Activated CD8-positive, alpha-beta T cell treated with anti-CD3 and anti-CD28 coated beads, Interleukin-2, amount 10 ng/mL, durations not matched to agents 7 days and 5 days (primary cell): Measurements from ENCODE around the gene BCAR3. TPM values are rescaled to one million over a fixed set of nuclear protein-coding genes. Genes with fewer than 3 reads are reported as not detected.
A peak's percentile ranks its signal among the peaks of the same experiment; 100 is the strongest.
"Not testable (repeated sequence)": the region's sequence is repeated elsewhere in the genome, so short reads cannot be mapped to it uniquely, and the experiment has no call there.

Source experiments
- ATAC-seq: fragments of 150-1000 bp; cut with Tn5 transposase; one replicate; pipeline ENCODE4 v1.10.0; 2021; ENCODE audit warnings: moderate library complexity
- CTCF ChIA-PET: fragments of 350-600 bp; sonication (Branson Sonifier 250); formaldehyde crosslinking; loops from one replicate; lab custom pipeline; 2021; ENCODE audit warnings: antibody characterized with exemption; lab: Charles Lee
- POLR2A ChIA-PET: fragments of 350-600 bp; sonication (Branson Sonifier 250); formaldehyde crosslinking; loops from one replicate; lab custom pipeline; 2021; ENCODE audit warnings: antibody characterized with exemption; lab: Charles Lee
- DNase-seq: peaks from one replicate; pipeline ENCODE4 v3.0.0-alpha.2; 2020
- H3K27ac Mint-ChIP-seq: one replicate; pipeline ENCODE4 v1.8.0; 2021; ENCODE audit warnings: mild to moderate bottlenecking, mixed read lengths
- H3K27me3 Mint-ChIP-seq: one replicate; pipeline ENCODE4 v1.8.0; 2021; ENCODE audit warnings: low read depth, mixed read lengths
- H3K36me3 Mint-ChIP-seq: one replicate; pipeline ENCODE4 v1.8.0; 2021; ENCODE audit warnings: low read depth, mixed read lengths
- H3K4me1 Mint-ChIP-seq: one replicate; pipeline ENCODE4 v1.8.0; 2021; ENCODE audit warnings: low read depth, mixed read lengths
- H3K4me3 Mint-ChIP-seq: one replicate; pipeline ENCODE4 v1.8.0; 2021; ENCODE audit warnings: mild to moderate bottlenecking, mixed read lengths
- H3K9me3 Mint-ChIP-seq: one replicate; pipeline ENCODE4 v1.8.0; 2022; ENCODE audit warnings: mixed read lengths; ENCODE audit not compliant: insufficient read depth
- total RNA-seq, 2 experiments: library from RNA; stranded (reverse); gene quantifications; one replicate each; pipeline ENCODE4 v1.2.3, GENCODE V29; 2021

BCAR3 gene
- total RNA-seq, 2 experiments from 2014 or later: 0.44 to 0.79 TPM

GRCh38 chr1:93681989-93682412 lies 364 bp upstream of the BCAR3 start:
- Mint-ChIP-seq H3K36me3 (no peaks in the 10 kb centered on the region), H3K9me3 (no peaks in the 10 kb centered on the region), H3K27ac (no peak overlapping the region), H3K4me1 (peaks cover 7% of the 10 kb centered on the region), H3K4me3 (peak overlapping the region; percentile 58), H3K27me3 (peaks cover 57% of the 10 kb centered on the region)
- POLR2A ChIA-PET: no interaction called here
- no peak for DNase-seq
- CTCF ChIA-PET: interaction anchor here (1.0 to 1.9 kb wide), 8 partner anchors 9 to 163 kb away, joined by 3 to 7 read pairs (median 4); no protein-coding TSS in a partner anchor
- ATAC-seq: no peak

- ATAC-seq (peak; percentile 75), DNase-seq (peak; percentile 50)
- Mint-ChIP-seq H3K4me1 (peaks cover 7% of the 10 kb centered on the region), H3K9me3 (no peaks in the 10 kb centered on the region), H3K27me3 (peaks cover 60% of the 10 kb centered on the region), H3K36me3 (no peaks in the 10 kb centered on the region), H3K27ac (no peak overlapping the region), H3K4me3 (peak overlapping the region; percentile 72)
- ChIA-PET POLR2A (no interaction called here), CTCF (no interaction called here)
These were observed 1.1 kb downstream of the BCAR3 start for GRCh38 chr1:93680420-93681100.

- Mint-ChIP-seq H3K27me3 (peaks cover 56% of the 10 kb centered on the region), H3K36me3 (no peaks in the 10 kb centered on the region), H3K4me3 (no peak overlapping the region), H3K4me1 (peaks cover 7% of the 10 kb centered on the region), H3K27ac (no peak overlapping the region), H3K9me3 (no peaks in the 10 kb centered on the region)
- no peak for DNase-seq
- ATAC-seq: no peak
- ChIA-PET POLR2A (no interaction called here), CTCF (no interaction called here)
These were observed 1.6 kb downstream of the BCAR3 start for GRCh38 chr1:93680076-93680419.

GRCh38 chr1:93679546-93679945 lies 2.1 kb downstream of the BCAR3 start:
- Mint-ChIP-seq H3K4me1 (peaks cover 7% of the 10 kb centered on the region), H3K4me3 (no peak overlapping the region), H3K27ac (no peak overlapping the region), H3K27me3 (peaks cover 55% of the 10 kb centered on the region), H3K36me3 (no peaks in the 10 kb centered on the region), H3K9me3 (no peaks in the 10 kb centered on the region)
- ATAC-seq: no peak
- ChIA-PET CTCF (no interaction called here), POLR2A (no interaction called here)
- no peak for DNase-seq

GRCh38 chr1:93678946-93679480 lies 2.6 kb downstream of the BCAR3 start:
- H3K4me3 Mint-ChIP-seq: no peak overlapping the region
- CTCF ChIA-PET: interaction anchor here (0.9 kb wide), 1 partner anchor 12 kb away, joined by 4 read pairs; no protein-coding TSS in a partner anchor
- ATAC-seq (no peak), DNase-seq (no peak)
- no peak overlapping the region for H3K27ac Mint-ChIP-seq
- POLR2A ChIA-PET: no interaction called here
- H3K36me3 Mint-ChIP-seq: no peaks in the 10 kb centered on the region
- peaks cover 50% of the 10 kb centered on the region for H3K27me3 Mint-ChIP-seq
- H3K9me3 Mint-ChIP-seq: no peaks in the 10 kb centered on the region
- peaks cover 7% of the 10 kb centered on the region for H3K4me1 Mint-ChIP-seq

- ATAC-seq: no peak
- Mint-ChIP-seq H3K9me3 (no peaks in the 10 kb centered on the region), H3K4me3 (no peak overlapping the region), H3K36me3 (no peaks in the 10 kb centered on the region), H3K27ac (no peak overlapping the region), H3K4me1 (peaks cover 7% of the 10 kb centered on the region), H3K27me3 (peaks cover 46% of the 10 kb centered on the region)
- DNase-seq: no peak
- POLR2A ChIA-PET: no interaction called here
- CTCF ChIA-PET: interaction anchor here (0.9 kb wide), 1 partner anchor 11 kb away, joined by 4 read pairs; no protein-coding TSS in a partner anchor
These were observed 3.1 kb downstream of the BCAR3 start for GRCh38 chr1:93678491-93678890.

GRCh38 chr1:93677729-93678128 lies 3.9 kb downstream of the BCAR3 start:
- ATAC-seq: no peak
- H3K27me3 Mint-ChIP-seq: peaks cover 40% of the 10 kb centered on the region

GRCh38 chr1:93676427-93676826 lies 5.2 kb downstream of the BCAR3 start:
- DNase-seq (no peak), ATAC-seq (no peak)
- Mint-ChIP-seq H3K4me3 (no peak overlapping the region), H3K4me1 (peaks cover 2% of the 10 kb centered on the region), H3K36me3 (no peaks in the 10 kb centered on the region), H3K27ac (no peak overlapping the region), H3K9me3 (no peaks in the 10 kb centered on the region), H3K27me3 (peaks cover 31% of the 10 kb centered on the region)
- CTCF ChIA-PET: no interaction called here
- POLR2A ChIA-PET: no interaction called here

More at GRCh38 chr1:93677729-93678128, 3.9 kb downstream of the BCAR3 start:
- Mint-ChIP-seq H3K36me3 (no peaks in the 10 kb centered on the region), H3K9me3 (no peaks in the 10 kb centered on the region), H3K4me1 (peaks cover 7% of the 10 kb centered on the region), H3K4me3 (no peak overlapping the region), H3K27ac (no peak overlapping the region)
- no peak for DNase-seq
- ChIA-PET CTCF (no interaction called here), POLR2A (no interaction called here)

GRCh38 chr1:93675931-93676330 lies 5.7 kb downstream of the BCAR3 start:
- Mint-ChIP-seq H3K9me3 (no peaks in the 10 kb centered on the region), H3K36me3 (no peaks in the 10 kb centered on the region), H3K27me3 (peaks cover 31% of the 10 kb centered on the region), H3K4me3 (no peak overlapping the region), H3K27ac (no peak overlapping the region), H3K4me1 (peaks cover 2% of the 10 kb centered on the region)
- DNase-seq (no peak), ATAC-seq (no peak)
- POLR2A ChIA-PET: no interaction called here
- CTCF ChIA-PET: no interaction called here

GRCh38 chr1:93675271-93675670 lies 6.4 kb downstream of the BCAR3 start:
- Mint-ChIP-seq H3K4me1 (no peaks in the 10 kb centered on the region), H3K36me3 (no peaks in the 10 kb centered on the region), H3K27ac (no peak overlapping the region), H3K9me3 (no peaks in the 10 kb centered on the region), H3K4me3 (no peak overlapping the region), H3K27me3 (peaks cover 26% of the 10 kb centered on the region)
- ATAC-seq: no peak
- POLR2A ChIA-PET: no interaction called here
- DNase-seq: no peak
- CTCF ChIA-PET: no interaction called here

- ChIA-PET POLR2A (interaction anchor here (0.6 kb wide), 1 partner anchor 318 kb away, joined by 3 read pairs; no protein-coding TSS in a partner anchor), CTCF (interaction anchor here (2.5 kb wide), 1 partner anchor 8 kb away, joined by 7 read pairs; the partner anchor contains the start of gene BCAR3)
- H3K4me3 Mint-ChIP-seq, H3K4me1 Mint-ChIP-seq, DNase-seq, ATAC-seq, H3K27ac Mint-ChIP-seq, H3K9me3 Mint-ChIP-seq, H3K36me3 Mint-ChIP-seq: not testable (repeated sequence)
- peaks cover 16% of the 10 kb centered on the region for H3K27me3 Mint-ChIP-seq
These were observed 7.6 kb downstream of the BCAR3 start for GRCh38 chr1:93674071-93674470.

- no peak for DNase-seq
- Mint-ChIP-seq H3K9me3 (no peaks in the 10 kb centered on the region), H3K27ac (no peak overlapping the region), H3K27me3 (peaks cover 13% of the 10 kb centered on the region), H3K4me3 (no peak overlapping the region), H3K4me1 (no peaks in the 10 kb centered on the region), H3K36me3 (no peaks in the 10 kb centered on the region)
- no peak for ATAC-seq
- ChIA-PET CTCF (interaction anchor here (1.2 to 3.2 kb wide), 3 partner anchors 9 to 171 kb away, joined by 3 to 13 read pairs (median 7); partner anchors contain the start of gene BCAR3), POLR2A (interaction anchor here (0.6 kb wide), 1 partner anchor 317 kb away, joined by 3 read pairs; no protein-coding TSS in a partner anchor)
These were observed 8.3 kb downstream of the BCAR3 start for GRCh38 chr1:93673163-93673829.
